HepG2 (cell line): Measurements from ENCODE around the gene TMCC2. TPM values are rescaled to one million over a fixed set of nuclear protein-coding genes. Genes with fewer than 3 reads are reported as not detected.

Source experiments
- ATAC-seq: fragments of 200-7000 bp; cut with Tn5 transposase; 3 replicates; pipeline ENCODE4 v1.9.1; 2020; ENCODE audit warnings: mild to moderate bottlenecking, moderate library complexity
- BruUV-seq: library from RNA; stranded (reverse); fragments of 400-500 nt; replicated peaks from 2 replicates; lab custom pipeline; 2021; lab: Mats Ljungman, UMichigan
- CTCF ChIA-PET: fragments of 300-600 bp; formaldehyde crosslinking; extraction: SDS; loops from one replicate; lab custom pipeline; 2021; ENCODE audit warnings: low total read pairs, inconsistent platforms, low intra/inter-chr PET ratio; lab: Yijun Ruan, JAX
- POLR2A ChIA-PET: fragments of 350-600 bp; sonication (Branson Sonifier 250); formaldehyde crosslinking; loops from one replicate; lab custom pipeline; 2020; ENCODE audit warnings: antibody characterized with exemption, inconsistent platforms; lab: Yijun Ruan, JAX
- DNase-seq: peaks from one replicate; pipeline ENCODE4 v3.0.0-alpha.2; 2015; ENCODE audit warnings: low spot score
- FAIRE-seq: peaks from 3 replicates; lab custom pipeline; 2011; peaks lifted over from hg19 to GRCh38; lab: Jason Lieb, UNC
- H2AFZ ChIP-seq: one replicate; pipeline ENCODE4 v1.6.1; 2011; ENCODE audit warnings: low read length, inconsistent platforms
- H3K27ac ChIP-seq: fragments of 300-600 bp; 3 replicates; pipeline ENCODE4 v1.8.0; 2011; ENCODE audit warnings: mixed run types, mild to moderate bottlenecking, mixed read lengths, low read length, inconsistent platforms; ENCODE audit not compliant: insufficient read depth; ENCODE audit errors: extremely low read length
- H3K27me3 ChIP-seq, 2 experiments: fragments of 200-600 bp in 1 of 2; 2 replicates in 1 of 2; 3 replicates in 1 of 2; pipeline versions ENCODE4 v1.6.0 to v1.8.0; 2011; ENCODE audit warnings: low read length in 2 of 2, mild to moderate bottlenecking in 2 of 2, moderate library complexity in 2 of 2, inconsistent platforms in 1 of 2; ENCODE audit not compliant: insufficient read depth in 2 of 2, control insufficient read depth in 1 of 2
- H3K36me3 ChIP-seq, 2 experiments: fragments of 200-600 bp in 1 of 2; replicated peaks in 1 of 2; 2 replicates in 1 of 2; 3 replicates in 1 of 2; pipeline versions ENCODE4 v1.5.1 to v1.8.0; 2011; ENCODE audit warnings: low read length in 2 of 2, inconsistent platforms in 1 of 2; ENCODE audit not compliant: insufficient read depth in 2 of 2, control insufficient read depth in 1 of 2
- H3K4me1 ChIP-seq: 2 replicates; pipeline ENCODE4 v1.5.1; 2012; ENCODE audit warnings: low read length, inconsistent platforms; ENCODE audit not compliant: insufficient read depth
- H3K4me2 ChIP-seq: 2 replicates; pipeline ENCODE4 v1.6.0; 2011; ENCODE audit warnings: low read depth, low read length, inconsistent platforms
- H3K4me3 ChIP-seq, 3 experiments: fragments of 200-600 bp in 1 of 3; sonication (generic), shearing (Covaris generic) in 1 of 3; replicated peaks in 1 of 3; 2 replicates each; pipeline ENCODE4 v1.5.1; 2011 to 2016; ENCODE audit warnings: low read length in 3 of 3, inconsistent platforms in 2 of 3, low read depth in 2 of 3, mild to moderate bottlenecking in 2 of 3, control low read depth in 1 of 3, mixed read lengths in 1 of 3; ENCODE audit not compliant: insufficient read depth in 1 of 3
- H3K79me2 ChIP-seq: one replicate; pipeline ENCODE4 v1.6.1; 2011; ENCODE audit warnings: low read length, inconsistent platforms; ENCODE audit not compliant: insufficient read depth
- H3K9ac ChIP-seq: 2 replicates; pipeline ENCODE4 v1.6.0; 2011; ENCODE audit warnings: mild to moderate bottlenecking, low read depth, low read length, inconsistent platforms; ENCODE audit not compliant: insufficient read depth
- H3K9me3 ChIP-seq: 2 replicates; pipeline ENCODE4 v1.5.1; 2012; ENCODE audit warnings: mild to moderate bottlenecking, low read length
- H4K20me1 ChIP-seq: 2 replicates; pipeline ENCODE4 v1.6.0; 2011; ENCODE audit warnings: inconsistent platforms, mild to moderate bottlenecking, low read length, moderate library complexity; ENCODE audit not compliant: insufficient read depth
- ASH2L ChIP-seq: fragments of 300-600, 200-600 bp; sonication (generic); IDR thresholded peaks from 2 replicates; pipeline ENCODE4 v1.7.0; 2017; ENCODE audit warnings: low read depth, mild to moderate bottlenecking, moderate library complexity, mixed read lengths, low read length; ENCODE audit not compliant: insufficient read length
- EZH2 ChIP-seq: conservative IDR thresholded peaks from 2 replicates; pipeline ENCODE4 v1.6.1; 2012; ENCODE audit warnings: mild to moderate bottlenecking, low read depth, low read length, moderate library complexity
- HDAC2 ChIP-seq: sonication (generic); formaldehyde crosslinking; IDR thresholded peaks from 2 replicates; pipeline ENCODE4 v1.4.0; 2020; ENCODE audit warnings: missing genetic modification reagents
- NFKBIZ ChIP-seq: IDR thresholded peaks from 2 replicates; pipeline ENCODE4 v1.6.1; 2018; ENCODE audit warnings: missing genetic modification reagents, missing compliant biosample characterization
- ZNF256 ChIP-seq: sonication (generic); formaldehyde crosslinking; conservative IDR thresholded peaks from 2 replicates; pipeline ENCODE4 v1.4.0; 2020; ENCODE audit warnings: missing genetic modification reagents
- ZSCAN21 ChIP-seq: sonication (generic); formaldehyde crosslinking; IDR thresholded peaks from 2 replicates; pipeline ENCODE4 v1.8.0; 2022; ENCODE audit warnings: mild to moderate bottlenecking, missing genetic modification reagents, moderate library complexity, borderline replicate concordance
- WGBS: methylation state at CpG from one replicate; pipeline ENCODE4 v1.1.6; 2017; ENCODE audit warnings: low lambda C conversion rate; 5-methylcytosine and 5-hydroxymethylcytosine counted together
- in situ Hi-C: cut with HindIII; loops from 2 replicates; pipeline ENCODE4 v1.10.0; 2017; ENCODE audit warnings: low pct_unique_long_range_greater_than_20kb; ENCODE audit not compliant: extremely low pct_ligation_motif_present
- intact Hi-C: fragments of 100-400 bp; cut with micrococcal nuclease; formaldehyde crosslinking; loops from one replicate; pipeline ENCODE4 v1.10.0; 2022; ENCODE audit not compliant: unreplicated experiment
- polyA plus RNA-seq, 8 experiments: library from polyadenylated mRNA; depleted of rRNA in 3 of 8; stranded (reverse) in 7 of 8; unstranded in 1 of 8; fragments of >200 nt; fragmentation: Illumina TruSeq in 4 of 8; extraction: Trizol in 4 of 8; gene quantifications; 2 replicates each; pipeline versions ENCODE4 v1.2.1 to v1.2.3, GENCODE V29; 2011 to 2016; ENCODE audit warnings: low read depth in 4 of 8, missing spikeins in 1 of 8, mixed read lengths in 1 of 8; ENCODE audit not compliant: insufficient read depth in 1 of 8
- total RNA-seq, 5 experiments: library from RNA; depleted of rRNA; stranded (reverse); fragments of >200 nt; fragmentation: Illumina TruSeq; extraction: Trizol; gene quantifications; 2 replicates each; pipeline ENCODE4 v1.2.3, GENCODE V29; 2016; ENCODE audit warnings: low read depth in 1 of 5

The TMCC2 gene
- total and polyA plus RNA-seq, 2 of the 13 experiments (the other 11 are each of a cell fraction or from before 2014, with no cell fraction given), result 0.12 to 0.24 TPM

DNA sequence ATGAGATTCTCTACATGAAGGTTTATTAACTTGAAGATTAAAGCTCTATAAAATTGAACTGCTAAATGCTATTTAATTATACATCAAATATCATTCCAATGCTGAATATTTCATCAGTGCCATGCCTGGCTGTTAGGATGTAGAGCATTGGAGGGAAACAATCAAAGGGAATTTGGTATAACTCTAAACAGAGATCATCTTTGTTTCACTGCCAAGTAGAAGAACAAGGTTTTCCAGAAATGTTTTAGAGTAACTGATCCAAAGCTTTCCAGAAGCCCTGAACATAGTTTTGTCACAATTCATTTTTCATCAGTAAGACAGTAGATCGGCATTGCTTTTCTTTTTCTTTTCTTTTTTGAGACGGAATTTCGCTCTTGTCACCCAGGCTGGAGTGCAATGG, 10.3 kb upstream of the TMCC2 start (continued):
- TF ChIP-seq HDAC2, result no peak
- no peak for TF ChIP-seq NFKBIZ (CRISPR knock-in tag)
- no peak for TF ChIP-seq ZNF256
- no peak for TF ChIP-seq ASH2L
- TF ChIP-seq, all 625 proteins: peak for 0

DNA sequence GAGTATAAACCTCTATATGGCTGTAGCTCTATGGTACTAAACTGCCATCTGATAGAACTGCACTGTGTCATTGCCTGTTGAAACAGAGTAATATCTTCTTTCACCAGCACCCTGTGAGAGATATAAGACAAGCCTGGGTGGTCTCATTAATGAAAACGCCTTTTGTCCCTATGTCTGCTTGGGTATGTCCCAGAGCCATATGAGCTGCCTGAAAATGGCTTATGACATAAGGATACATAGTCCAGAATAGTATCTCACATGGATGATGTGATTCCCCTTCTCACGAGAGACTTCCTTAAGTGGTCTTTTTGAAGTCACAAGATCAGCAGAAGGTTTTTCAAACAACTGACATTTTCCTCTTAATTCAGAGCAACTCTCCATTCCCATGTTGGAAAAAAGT, 7.3 kb upstream of the TMCC2 start:
- no peak for ATAC-seq
- intact Hi-C loops, result no loop called here

DNA sequence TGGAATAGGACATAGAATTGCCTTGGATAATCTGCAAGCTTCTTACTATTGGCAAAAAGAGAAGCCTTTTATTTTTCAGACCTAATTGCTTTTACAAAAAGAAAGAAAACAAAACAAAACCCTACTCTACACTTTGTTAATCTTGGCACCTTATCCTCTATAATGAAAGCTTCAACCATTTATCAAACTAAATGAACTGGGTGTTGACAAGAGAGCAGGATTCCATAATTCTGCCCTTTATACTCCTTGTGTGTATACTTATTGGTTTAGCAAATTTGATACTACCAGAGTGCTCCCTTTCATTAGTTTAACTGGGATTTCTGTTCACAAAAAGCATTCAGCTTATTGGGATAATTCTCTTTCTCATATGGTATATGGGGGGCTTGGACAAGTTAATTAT, 3.0 kb upstream of the TMCC2 start:
- no peaks in the 10 kb centered on the region for H3K36me3 ChIP-seq
- no peak overlapping the region for H3K4me3 ChIP-seq
- peaks cover 26% of the 10 kb centered on the region for H3K4me1 ChIP-seq
- no TSS peak for BruUV-seq
- no peaks in the 10 kb centered on the region for H3K9me3 ChIP-seq
- POLR2A ChIA-PET, result no interaction called here
- CTCF ChIA-PET, result no interaction called here
- no peak for TF ChIP-seq ZSCAN21
- no peak for ATAC-seq
- no peaks in the 10 kb centered on the region for H3K79me2 ChIP-seq
- no peak overlapping the region for H3K27ac ChIP-seq
- no peak for FAIRE-seq
- H3K9ac ChIP-seq, result no peak overlapping the region
- DNase-seq, result no peak
- no peaks in the 10 kb centered on the region for H4K20me1 ChIP-seq
- in situ Hi-C loops, result no loop called here
- H2AFZ ChIP-seq, result no peak overlapping the region
- H3K4me2 ChIP-seq, result no peak overlapping the region
- intact Hi-C loops, result no loop called here
- peaks cover 3 to 29% of the 10 kb centered on the region in 2 experiments for H3K27me3 ChIP-seq

More for the DNA sequence above, 7.3 kb upstream of the TMCC2 start:
- no TSS peak for BruUV-seq
- H3K4me2 ChIP-seq, result no peak overlapping the region
- FAIRE-seq (no peak), DNase-seq (no peak)
- H2AFZ ChIP-seq, result no peak overlapping the region
- TF ChIP-seq EZH2, result no peak
- no peaks in the 10 kb centered on the region for H3K9me3 ChIP-seq
- peaks cover 3% of the 10 kb centered on the region in 2 experiments; a peak in 3 of 5 replicates for H3K27me3 ChIP-seq
- ChIA-PET CTCF (no interaction called here), POLR2A (no interaction called here)
- no peaks in the 10 kb centered on the region for H3K4me1 ChIP-seq
- no peaks in the 10 kb centered on the region for H4K20me1 ChIP-seq
- H3K9ac ChIP-seq, result no peak overlapping the region
- WGBS, result 15% methylated on average over 2 of the region's 2 CpGs
- H3K27ac ChIP-seq, result no peak overlapping the region
- no peaks in the 10 kb centered on the region for H3K36me3 ChIP-seq
- no peaks in the 10 kb centered on the region for H3K79me2 ChIP-seq
- no peak overlapping the region for H3K4me3 ChIP-seq
- in situ Hi-C loops, result no loop called here
